HepG2 (cell line): Measurements from ENCODE around the gene CACNG5. TPM values are rescaled to one million over a fixed set of nuclear protein-coding genes. Genes with fewer than 3 reads are reported as not detected.

Source experiments
- ATAC-seq: fragments of 200-7000 bp; cut with Tn5 transposase; 3 replicates; pipeline ENCODE4 v1.9.1; 2020; ENCODE audit warnings: mild to moderate bottlenecking, moderate library complexity
- BruUV-seq: library from RNA; stranded (reverse); fragments of 400-500 nt; replicated peaks from 2 replicates; lab custom pipeline; 2021; lab: Mats Ljungman, UMichigan
- CTCF ChIA-PET: fragments of 300-600 bp; formaldehyde crosslinking; extraction: SDS; loops from one replicate; lab custom pipeline; 2021; ENCODE audit warnings: low total read pairs, inconsistent platforms, low intra/inter-chr PET ratio; lab: Yijun Ruan, JAX
- POLR2A ChIA-PET: fragments of 350-600 bp; sonication (Branson Sonifier 250); formaldehyde crosslinking; loops from one replicate; lab custom pipeline; 2020; ENCODE audit warnings: antibody characterized with exemption, inconsistent platforms; lab: Yijun Ruan, JAX
- DNase-seq: peaks from one replicate; pipeline ENCODE4 v3.0.0-alpha.2; 2015; ENCODE audit warnings: low spot score
- FAIRE-seq: peaks from 3 replicates; lab custom pipeline; 2011; peaks lifted over from hg19 to GRCh38; lab: Jason Lieb, UNC
- H2AFZ ChIP-seq: one replicate; pipeline ENCODE4 v1.6.1; 2011; ENCODE audit warnings: low read length, inconsistent platforms
- H3K27ac ChIP-seq: fragments of 300-600 bp; 3 replicates; pipeline ENCODE4 v1.8.0; 2011; ENCODE audit warnings: mixed run types, mild to moderate bottlenecking, mixed read lengths, low read length, inconsistent platforms; ENCODE audit not compliant: insufficient read depth; ENCODE audit errors: extremely low read length
- H3K27me3 ChIP-seq, 2 experiments: fragments of 200-600 bp in 1 of 2; 2 replicates in 1 of 2; 3 replicates in 1 of 2; pipeline versions ENCODE4 v1.6.0 to v1.8.0; 2011; ENCODE audit warnings: low read length in 2 of 2, mild to moderate bottlenecking in 2 of 2, moderate library complexity in 2 of 2, inconsistent platforms in 1 of 2; ENCODE audit not compliant: insufficient read depth in 2 of 2, control insufficient read depth in 1 of 2
- H3K36me3 ChIP-seq, 2 experiments: fragments of 200-600 bp in 1 of 2; replicated peaks in 1 of 2; 2 replicates in 1 of 2; 3 replicates in 1 of 2; pipeline versions ENCODE4 v1.5.1 to v1.8.0; 2011; ENCODE audit warnings: low read length in 2 of 2, inconsistent platforms in 1 of 2; ENCODE audit not compliant: insufficient read depth in 2 of 2, control insufficient read depth in 1 of 2
- H3K4me1 ChIP-seq: 2 replicates; pipeline ENCODE4 v1.5.1; 2012; ENCODE audit warnings: low read length, inconsistent platforms; ENCODE audit not compliant: insufficient read depth
- H3K4me2 ChIP-seq: 2 replicates; pipeline ENCODE4 v1.6.0; 2011; ENCODE audit warnings: low read depth, low read length, inconsistent platforms
- H3K4me3 ChIP-seq, 3 experiments: fragments of 200-600 bp in 1 of 3; sonication (generic), shearing (Covaris generic) in 1 of 3; replicated peaks in 1 of 3; 2 replicates each; pipeline ENCODE4 v1.5.1; 2011 to 2016; ENCODE audit warnings: low read length in 3 of 3, inconsistent platforms in 2 of 3, low read depth in 2 of 3, mild to moderate bottlenecking in 2 of 3, control low read depth in 1 of 3, mixed read lengths in 1 of 3; ENCODE audit not compliant: insufficient read depth in 1 of 3
- H3K79me2 ChIP-seq: one replicate; pipeline ENCODE4 v1.6.1; 2011; ENCODE audit warnings: low read length, inconsistent platforms; ENCODE audit not compliant: insufficient read depth
- H3K9ac ChIP-seq: 2 replicates; pipeline ENCODE4 v1.6.0; 2011; ENCODE audit warnings: mild to moderate bottlenecking, low read depth, low read length, inconsistent platforms; ENCODE audit not compliant: insufficient read depth
- H3K9me3 ChIP-seq: 2 replicates; pipeline ENCODE4 v1.5.1; 2012; ENCODE audit warnings: mild to moderate bottlenecking, low read length
- H4K20me1 ChIP-seq: 2 replicates; pipeline ENCODE4 v1.6.0; 2011; ENCODE audit warnings: inconsistent platforms, mild to moderate bottlenecking, low read length, moderate library complexity; ENCODE audit not compliant: insufficient read depth
- CTCF ChIP-seq: sonication (generic); formaldehyde crosslinking; IDR thresholded peaks from 2 replicates; pipeline ENCODE4 v1.5.0; 2020; ENCODE audit warnings: mild to moderate bottlenecking, missing genetic modification reagents, moderate library complexity
- EHMT2 ChIP-seq: fragments of 200-600 bp; sonication (generic); IDR thresholded peaks from 2 replicates; pipeline ENCODE4 v1.7.0; 2017; ENCODE audit warnings: antibody characterized with exemption, low read depth, low read length, borderline replicate concordance
- ETS1 ChIP-seq: sonication (generic); formaldehyde crosslinking; IDR thresholded peaks from 2 replicates; pipeline ENCODE4 v1.4.0; 2020; ENCODE audit warnings: missing genetic modification reagents
- FOXP4 ChIP-seq: sonication (generic); formaldehyde crosslinking; IDR thresholded peaks from 2 replicates; pipeline ENCODE4 v1.4.0; 2020; ENCODE audit warnings: missing genetic modification reagents
- MNT ChIP-seq: fragments of 450-650 bp; IDR thresholded peaks from 2 replicates; pipeline ENCODE4 v1.6.1; 2016
- NR2F6 ChIP-seq, 2 experiments: IDR thresholded peaks; 2 replicates each; pipeline ENCODE4 v1.6.1; 2016; ENCODE audit warnings: antibody characterized with exemption in 1 of 2, mild to moderate bottlenecking in 1 of 2
- PLRG1 ChIP-seq: fragments of 450-650 bp; conservative IDR thresholded peaks from 2 replicates; pipeline ENCODE4 v1.6.1; 2016
- POLR2A ChIP-seq, 2 experiments: IDR thresholded peaks; 2 replicates each; pipeline ENCODE4 v1.6.1; 2011; ENCODE audit warnings: low read depth in 2 of 2, low read length in 2 of 2, mild to moderate bottlenecking in 1 of 2, moderate library complexity in 1 of 2; ENCODE audit not compliant: insufficient read depth in 1 of 2
- RELA ChIP-seq: sonication (generic); formaldehyde crosslinking; IDR thresholded peaks from 2 replicates; pipeline ENCODE4 v1.4.0; 2020; ENCODE audit warnings: missing genetic modification reagents
- RFX1 ChIP-seq: fragments of 450-650 bp; IDR thresholded peaks from 2 replicates; pipeline ENCODE4 v1.6.1; 2017
- SMAD3 ChIP-seq: sonication (generic); formaldehyde crosslinking; IDR thresholded peaks from 2 replicates; pipeline ENCODE4 v1.4.0; 2020; ENCODE audit warnings: missing genetic modification reagents
- ZBTB7A ChIP-seq: sonication (generic); formaldehyde crosslinking; IDR thresholded peaks from 2 replicates; pipeline ENCODE4 v1.8.0; 2022; ENCODE audit warnings: mild to moderate bottlenecking, missing genetic modification reagents
- ZNF496 ChIP-seq: sonication (generic); formaldehyde crosslinking; IDR thresholded peaks from 2 replicates; pipeline ENCODE4 v1.8.1; 2023; ENCODE audit warnings: mild to moderate bottlenecking, moderate library complexity, missing genetic modification reagents; ENCODE audit not compliant: insufficient replicate concordance
- ZNF550 ChIP-seq: sonication (generic); formaldehyde crosslinking; IDR thresholded peaks from 2 replicates; pipeline ENCODE4 v1.4.0; 2020; ENCODE audit warnings: mild to moderate bottlenecking, missing genetic modification reagents, borderline replicate concordance
- WGBS: methylation state at CpG from one replicate; pipeline ENCODE4 v1.1.6; 2017; ENCODE audit warnings: low lambda C conversion rate; 5-methylcytosine and 5-hydroxymethylcytosine counted together
- in situ Hi-C: cut with HindIII; loops from 2 replicates; pipeline ENCODE4 v1.10.0; 2017; ENCODE audit warnings: low pct_unique_long_range_greater_than_20kb; ENCODE audit not compliant: extremely low pct_ligation_motif_present
- intact Hi-C: fragments of 100-400 bp; cut with micrococcal nuclease; formaldehyde crosslinking; loops from one replicate; pipeline ENCODE4 v1.10.0; 2022; ENCODE audit not compliant: unreplicated experiment
- polyA plus RNA-seq, 8 experiments: library from polyadenylated mRNA; depleted of rRNA in 3 of 8; stranded (reverse) in 7 of 8; unstranded in 1 of 8; fragments of >200 nt; fragmentation: Illumina TruSeq in 4 of 8; extraction: Trizol in 4 of 8; gene quantifications; 2 replicates each; pipeline versions ENCODE4 v1.2.1 to v1.2.3, GENCODE V29; 2011 to 2016; ENCODE audit warnings: low read depth in 4 of 8, missing spikeins in 1 of 8, mixed read lengths in 1 of 8; ENCODE audit not compliant: insufficient read depth in 1 of 8
- total RNA-seq, 5 experiments: library from RNA; depleted of rRNA; stranded (reverse); fragments of >200 nt; fragmentation: Illumina TruSeq; extraction: Trizol; gene quantifications; 2 replicates each; pipeline ENCODE4 v1.2.3, GENCODE V29; 2016; ENCODE audit warnings: low read depth in 1 of 5

Gene CACNG5
- total and polyA plus RNA-seq, 2 of the 13 experiments (the other 11 are each of a cell fraction or from before 2014, with no cell fraction given), result not detected

- WGBS, result 31% methylated on average over 5 of the region's 5 CpGs
- H4K20me1 ChIP-seq, result no peaks in the 10 kb centered on the region
- no peak overlapping the region for H2AFZ ChIP-seq
- intact Hi-C loops, result no loop called here
- peaks cover 8% of the 10 kb centered on the region for H3K4me1 ChIP-seq
- TF ChIP-seq ZNF496 (CRISPR knock-in tag), result no peak
- peak; percentile 13; the same call in 1 of the 2 replicates for TF ChIP-seq RFX1
- TF ChIP-seq RELA, result no peak
- TF ChIP-seq, all 625 proteins: peak for 1
- in situ Hi-C loops, result no loop called here
- no TSS peak for BruUV-seq
- DNase-seq (no peak), ATAC-seq (no peak), FAIRE-seq (no peak)
- Histone ChIP-seq H3K9ac (no peak overlapping the region), H3K27ac (no peak overlapping the region), H3K27me3 (peaks cover 0 to 12% of the 10 kb centered on the region in 2 experiments; a peak in 3 of 5 replicates), H3K9me3 (no peaks in the 10 kb centered on the region), H3K36me3 (no peaks in the 10 kb centered on the region), H3K4me2 (no peak overlapping the region), H3K4me3 (no peak overlapping the region), H3K79me2 (no peaks in the 10 kb centered on the region)
- POLR2A ChIA-PET, result no interaction called here
- CTCF ChIA-PET, result no interaction called here
These were observed 94.0 kb downstream of the CACNG5 start for GRCh38 chr17:66928949-66929348.

- BruUV-seq, result no TSS peak
- ATAC-seq (no peak), DNase-seq (no peak), FAIRE-seq (no peak)
- intact Hi-C loops (no loop called here), in situ Hi-C loops (no loop called here)
- H3K4me2 ChIP-seq, result no peak overlapping the region
- ChIA-PET CTCF (no interaction called here), POLR2A (no interaction called here)
- no peaks in the 10 kb centered on the region for H4K20me1 ChIP-seq
- H3K27me3 ChIP-seq, result peaks cover 0 to 12% of the 10 kb centered on the region in 2 experiments; a peak in 3 of 5 replicates
- no peak overlapping the region for H3K27ac ChIP-seq
- H3K9ac ChIP-seq, result no peak overlapping the region
- WGBS, result 0% methylated on average over 1 of the region's 1 CpG
- H3K9me3 ChIP-seq, result no peaks in the 10 kb centered on the region
- H3K79me2 ChIP-seq, result no peaks in the 10 kb centered on the region
- H3K4me1 ChIP-seq, result peaks cover 2% of the 10 kb centered on the region
- H3K4me3 ChIP-seq, result no peak overlapping the region
- H2AFZ ChIP-seq, result no peak overlapping the region
- H3K36me3 ChIP-seq, result no peaks in the 10 kb centered on the region
- TF ChIP-seq PLRG1 (no peak), ZBTB7A (no peak), ETS1 (CRISPR knock-in tag) (no peak), CTCF (CRISPR knock-in tag) (no peak), SMAD3 (CRISPR knock-in tag) (no peak), NR2F6 (IDR thresholded peaks at IDR 0.05) (no peak), NR2F6 (CRISPR knock-in tag; IDR thresholded peaks at IDR 0.05) (no peak), MNT (no peak), EHMT2 (no peak), POLR2A (IDR thresholded peaks at IDR 0.05; ENCODE audit: insufficient read depth in 1 of 2, low read depth in 2 of 2, low read length in 2 of 2) (no peak), ZNF550 (no peak), FOXP4 (CRISPR knock-in tag) (no peak)
These were observed 94.7 kb downstream of the CACNG5 start for GRCh38 chr17:66929591-66929990.
